Endothelial cell of umbilical vein (primary cell): ENCODE data around the gene DAB2. TPM values are rescaled to one million over a fixed set of nuclear protein-coding genes. Genes with fewer than 3 reads are reported as not detected.

Source experiments
- BruUV-seq: library from RNA; stranded (reverse); fragments of 400-500 nt; replicated peaks from 2 replicates; lab custom pipeline; 2021; lab: Mats Ljungman, UMichigan
- CTCF ChIA-PET: fragments of 300-600, 350-600 bp; sonication (Branson Sonifier 250); formaldehyde crosslinking; loops from one replicate; lab custom pipeline; 2021; ENCODE audit warnings: antibody characterized with exemption, inconsistent platforms; lab: Charles Lee
- POLR2A ChIA-PET: fragments of 300-600, 350-600 bp; sonication (Branson Sonifier 250); formaldehyde crosslinking; loops from one replicate; lab custom pipeline; 2021; ENCODE audit warnings: antibody characterized with exemption, inconsistent platforms; lab: Charles Lee
- DNase-seq: peaks from one replicate; pipeline ENCODE4 v3.0.0-alpha.2; 2011; ENCODE audit warnings: low read depth, low spot score
- FAIRE-seq: peaks from 2 replicates; lab custom pipeline; 2011; peaks lifted over from hg19 to GRCh38; lab: Jason Lieb, UNC
- H2AFZ ChIP-seq: 2 replicates; pipeline ENCODE4 v1.6.0; 2012; ENCODE audit warnings: low read depth, low read length, control low read depth, inconsistent platforms
- H3K27ac ChIP-seq: 2 replicates; pipeline ENCODE4 v1.5.1; 2011; ENCODE audit warnings: low read depth, mild to moderate bottlenecking, control low read depth, low read length, moderate library complexity; ENCODE audit not compliant: insufficient read depth
- H3K27me3 ChIP-seq, 2 experiments: 2 replicates each; pipeline versions ENCODE4 v1.6.0 to v1.6.1; 2011; ENCODE audit warnings: low read length in 2 of 2, mixed read lengths in 1 of 2; ENCODE audit not compliant: control insufficient read depth in 2 of 2, insufficient read depth in 2 of 2
- H3K36me3 ChIP-seq, 2 experiments: 2 replicates in 1 of 2; 3 replicates in 1 of 2; pipeline ENCODE4 v1.5.1; 2011; ENCODE audit warnings: low read length in 2 of 2, mild to moderate bottlenecking in 1 of 2, moderate library complexity in 1 of 2; ENCODE audit not compliant: control insufficient read depth in 2 of 2, insufficient read depth in 2 of 2; ENCODE audit errors: extremely low read depth in 1 of 2
- H3K4me1 ChIP-seq: 3 replicates; pipeline ENCODE4 v1.5.1; 2011; ENCODE audit warnings: mild to moderate bottlenecking, low read length; ENCODE audit not compliant: control insufficient read depth, insufficient read depth; ENCODE audit errors: extremely low read depth
- H3K4me2 ChIP-seq: 2 replicates; pipeline ENCODE4 v1.6.1; 2011; ENCODE audit warnings: low read length, control low read depth, mixed read lengths; ENCODE audit not compliant: insufficient read depth
- H3K4me3 ChIP-seq, 3 experiments: fragments of 200-600 bp in 1 of 3; sonication (generic), shearing (Covaris generic) in 1 of 3; replicated peaks in 1 of 3; 2 replicates each; pipeline ENCODE4 v1.5.1; 2011 to 2016; ENCODE audit warnings: control low read depth in 3 of 3, low read length in 3 of 3, mild to moderate bottlenecking in 2 of 3, inconsistent platforms in 1 of 3, low read depth in 1 of 3, moderate library complexity in 1 of 3; ENCODE audit not compliant: insufficient read depth in 1 of 3
- H3K79me2 ChIP-seq: 2 replicates; pipeline ENCODE4 v1.6.0; 2012; ENCODE audit warnings: low read length, inconsistent platforms; ENCODE audit not compliant: control insufficient read depth, insufficient read depth
- H3K9ac ChIP-seq: replicated peaks from 2 replicates; pipeline ENCODE3; 2011; ENCODE audit warnings: low read length, control low read depth; ENCODE audit not compliant: insufficient read depth; ENCODE audit errors: extremely low read depth
- H3K9me1 ChIP-seq: replicated peaks from 3 replicates; pipeline ENCODE4 v1.6.0; 2011; ENCODE audit warnings: mild to moderate bottlenecking, low read length; ENCODE audit not compliant: control insufficient read depth, insufficient read depth; ENCODE audit errors: extremely low read depth
- H3K9me3 ChIP-seq: replicated peaks from 2 replicates; pipeline ENCODE4 v1.5.1; 2012; ENCODE audit warnings: low read length, inconsistent platforms; ENCODE audit not compliant: control insufficient read depth, insufficient read depth
- H4K20me1 ChIP-seq: replicated peaks from 2 replicates; pipeline ENCODE3; 2011; ENCODE audit warnings: mild to moderate bottlenecking, low read length; ENCODE audit not compliant: control insufficient read depth, insufficient read depth; ENCODE audit errors: extremely low read depth
- EZH2 ChIP-seq: IDR thresholded peaks from 2 replicates; pipeline ENCODE4 v1.6.1; 2012; ENCODE audit warnings: borderline replicate concordance, low read depth, mild to moderate bottlenecking, moderate library complexity, low read length, inconsistent platforms; ENCODE audit not compliant: severe bottlenecking
- FOS ChIP-seq: IDR thresholded peaks from 2 replicates; pipeline ENCODE4 v1.6.1; 2011; ENCODE audit warnings: mild to moderate bottlenecking, low read length, moderate library complexity, borderline replicate concordance; ENCODE audit not compliant: insufficient read depth
- GATA2 ChIP-seq: IDR thresholded peaks from 2 replicates; pipeline ENCODE4 v1.7.0; 2011; ENCODE audit warnings: low read depth, mild to moderate bottlenecking, moderate library complexity, mixed read lengths, low read length; ENCODE audit not compliant: insufficient read length, insufficient read depth
- JUN ChIP-seq: IDR thresholded peaks from 2 replicates; pipeline ENCODE4 v1.6.1; 2011; ENCODE audit warnings: borderline replicate concordance, low read depth; ENCODE audit not compliant: insufficient read length, insufficient read depth
- MYC ChIP-seq: IDR thresholded peaks from one replicate; pipeline ENCODE4 v1.6.1; 2011; ENCODE audit warnings: mild to moderate bottlenecking, low read depth, low read length
- POLR2A ChIP-seq: IDR thresholded peaks from 2 replicates; pipeline ENCODE4 v1.6.1; 2012; ENCODE audit warnings: low read depth, mild to moderate bottlenecking, control low read depth, low read length
- POLR2AphosphoS5 ChIP-seq: IDR thresholded peaks from 2 replicates; pipeline ENCODE4 v1.6.1; 2012; ENCODE audit warnings: low read depth, mild to moderate bottlenecking, control low read depth, low read length, moderate library complexity; ENCODE audit not compliant: insufficient read depth
- dilution Hi-C: fragments of 300-500 bp; cut with MboI; formaldehyde crosslinking; loops from one replicate; pipeline ENCODE4 v1.15.0; 2019; ENCODE audit warnings: low sequenced_read_pairs; ENCODE audit not compliant: extremely low pct_ligation_motif_present
- intact Hi-C: fragments of 100-400 bp; cut with micrococcal nuclease; formaldehyde crosslinking; loops from one replicate; pipeline ENCODE4 v1.10.0; 2022
- polyA plus RNA-seq, 4 experiments: library from polyadenylated mRNA; depleted of rRNA in 3 of 4; stranded (reverse) in 3 of 4; unstranded in 1 of 4; fragments of >200 nt; gene quantifications; 2 replicates each; pipeline versions ENCODE4 v1.2.1 to v1.2.3, GENCODE V29; 2011 to 2012; ENCODE audit warnings: missing spikeins in 1 of 4
- total RNA-seq: library from RNA; stranded (reverse); gene quantifications from 2 replicates; pipeline ENCODE4 v1.2.3, GENCODE V29; 2021
- TF ChIP-seq, protein P1 (sequence below): IDR thresholded peaks from 2 replicates; pipeline ENCODE4 v1.6.1; 2011; ENCODE audit not compliant: insufficient read depth, insufficient read length
- TF ChIP-seq, protein P2 (sequence below), 2 donors: IDR thresholded peaks; 1 replicate in 1 of 2; 2 replicates in 1 of 2; pipeline ENCODE4 v1.5.1; 2011; ENCODE audit warnings: low read length in 2 of 2, mild to moderate bottlenecking in 2 of 2, moderate library complexity in 2 of 2, control low read depth in 1 of 2, inconsistent platforms in 1 of 2, low read depth in 1 of 2; ENCODE audit not compliant: insufficient read depth in 1 of 2; ENCODE audit errors: extremely low read depth in 1 of 2

DAB2 gene
- total and polyA plus RNA-seq, 2 donors (not counting 3 experiments of a cell fraction or from before 2014, with no cell fraction given): 168 to 283 TPM

DNA sequence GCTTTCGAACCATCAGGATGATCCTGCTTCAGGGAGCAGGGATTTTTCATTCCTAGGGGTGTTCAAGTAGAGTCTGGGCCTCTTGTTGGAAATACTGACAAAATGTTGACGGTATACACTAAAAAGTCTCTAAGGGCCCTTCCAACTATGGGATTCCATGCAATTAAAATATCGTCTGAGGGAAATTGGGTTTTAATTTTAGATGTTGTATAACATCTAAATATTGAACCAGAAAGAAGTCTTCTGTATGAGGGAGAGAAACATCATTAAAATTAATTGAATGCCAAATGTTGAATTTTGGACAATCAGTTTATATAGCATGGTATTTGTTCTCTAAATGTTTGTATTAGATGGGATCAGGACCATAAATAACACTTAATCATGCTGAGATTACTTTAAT is 25.7 kb upstream of the DAB2 start:
- Histone ChIP-seq H2AFZ (no peak overlapping the region), H3K36me3 (no peaks in the 10 kb centered on the region), H3K79me2 (no peaks in the 10 kb centered on the region), H3K4me2 (no peak overlapping the region), H3K9me3 (no peaks in the 10 kb centered on the region), H3K9ac (no peak overlapping the region), H3K27ac (no peak overlapping the region), H3K4me3 (no peak overlapping the region), H3K9me1 (no peaks in the 10 kb centered on the region), H3K27me3 (no peaks in the 10 kb centered on the region), H4K20me1 (no peaks in the 10 kb centered on the region), H3K4me1 (peaks cover 18% of the 10 kb centered on the region)
- FAIRE-seq (no peak), DNase-seq (no peak)
- intact Hi-C loops (no loop called here), dilution Hi-C loops (no loop called here)
- ChIA-PET POLR2A (no interaction called here), CTCF (interaction anchor here (1.7 kb wide), 1 partner anchor 26 kb away, joined by 4 read pairs; the partner anchor contains the start of gene DAB2)
- TF ChIP-seq, protein P1, sequence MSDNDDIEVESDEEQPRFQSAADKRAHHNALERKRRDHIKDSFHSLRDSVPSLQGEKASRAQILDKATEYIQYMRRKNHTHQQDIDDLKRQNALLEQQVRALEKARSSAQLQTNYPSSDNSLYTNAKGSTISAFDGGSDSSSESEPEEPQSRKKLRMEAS: no peak
- TF ChIP-seq, protein P2, sequence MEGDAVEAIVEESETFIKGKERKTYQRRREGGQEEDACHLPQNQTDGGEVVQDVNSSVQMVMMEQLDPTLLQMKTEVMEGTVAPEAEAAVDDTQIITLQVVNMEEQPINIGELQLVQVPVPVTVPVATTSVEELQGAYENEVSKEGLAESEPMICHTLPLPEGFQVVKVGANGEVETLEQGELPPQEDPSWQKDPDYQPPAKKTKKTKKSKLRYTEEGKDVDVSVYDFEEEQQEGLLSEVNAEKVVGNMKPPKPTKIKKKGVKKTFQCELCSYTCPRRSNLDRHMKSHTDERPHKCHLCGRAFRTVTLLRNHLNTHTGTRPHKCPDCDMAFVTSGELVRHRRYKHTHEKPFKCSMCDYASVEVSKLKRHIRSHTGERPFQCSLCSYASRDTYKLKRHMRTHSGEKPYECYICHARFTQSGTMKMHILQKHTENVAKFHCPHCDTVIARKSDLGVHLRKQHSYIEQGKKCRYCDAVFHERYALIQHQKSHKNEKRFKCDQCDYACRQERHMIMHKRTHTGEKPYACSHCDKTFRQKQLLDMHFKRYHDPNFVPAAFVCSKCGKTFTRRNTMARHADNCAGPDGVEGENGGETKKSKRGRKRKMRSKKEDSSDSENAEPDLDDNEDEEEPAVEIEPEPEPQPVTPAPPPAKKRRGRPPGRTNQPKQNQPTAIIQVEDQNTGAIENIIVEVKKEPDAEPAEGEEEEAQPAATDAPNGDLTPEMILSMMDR (IDR thresholded peaks at IDR 0.05; ENCODE audit: extremely low read depth in 1 of 2, insufficient read depth in 1 of 2, low read depth in 1 of 2, low read length in 2 of 2): no peak
- TF ChIP-seq GATA2 (no peak), MYC (no peak), POLR2AphosphoS5 (no peak), POLR2A (no peak), EZH2 (no peak), FOS (no peak), JUN (no peak)
- BruUV-seq: no TSS peak
